HEK293 (cell line): ENCODE results near the gene SKAP1.

Experiments used
- KLF17 ChIP-seq: fragments of 450-650 bp; formaldehyde crosslinking; IDR thresholded peaks from 2 replicates; pipeline ENCODE4 v1.5.1; 2016; ENCODE audit warnings: missing biosample characterization, missing genetic modification characterization
- KLF8 ChIP-seq: fragments of 450-650 bp; formaldehyde crosslinking; IDR thresholded peaks from 2 replicates; pipeline ENCODE4 v1.5.1; 2016; ENCODE audit warnings: missing biosample characterization, missing genetic modification characterization
- KLF9 ChIP-seq: fragments of 450-650 bp; formaldehyde crosslinking; IDR thresholded peaks from 2 replicates; pipeline ENCODE4 v1.5.1; 2016; ENCODE audit warnings: missing biosample characterization, missing genetic modification characterization, low read depth
- MZF1 ChIP-seq: fragments of 450-650 bp; formaldehyde crosslinking; IDR thresholded peaks from 2 replicates; pipeline ENCODE4 v1.5.1; 2017; ENCODE audit warnings: missing biosample characterization, missing genetic modification characterization, borderline replicate concordance
- OSR2 ChIP-seq: fragments of 450-650 bp; formaldehyde crosslinking; IDR thresholded peaks from 2 replicates; pipeline ENCODE4 v1.5.1; 2016; ENCODE audit warnings: missing biosample characterization, missing genetic modification characterization
- SP3 ChIP-seq: fragments of 450-650 bp; formaldehyde crosslinking; IDR thresholded peaks from 2 replicates; pipeline ENCODE4 v1.5.1; 2016; ENCODE audit warnings: missing biosample characterization, missing genetic modification characterization
- TCF7L2 ChIP-seq: IDR thresholded peaks from 2 replicates; pipeline ENCODE4 v1.6.1; 2011; ENCODE audit warnings: low read depth, mild to moderate bottlenecking, inconsistent platforms, low read length, moderate library complexity, borderline replicate concordance
- ZBTB26 ChIP-seq: fragments of 450-650 bp; formaldehyde crosslinking; optimal IDR thresholded peaks from 2 replicates; pipeline ENCODE3; 2016; ENCODE audit warnings: missing biosample characterization, mild to moderate bottlenecking, missing genetic modification characterization
- ZBTB44 ChIP-seq: fragments of 450-650 bp; IDR thresholded peaks from 2 replicates; pipeline ENCODE4 v1.5.1; 2018; ENCODE audit warnings: missing biosample characterization, mild to moderate bottlenecking, missing genetic modification characterization
- ZEB2 ChIP-seq: fragments of 450-650 bp; formaldehyde crosslinking; IDR thresholded peaks from 2 replicates; pipeline ENCODE4 v1.5.1; 2016; ENCODE audit warnings: missing biosample characterization, missing genetic modification characterization
- ZNF138 ChIP-seq: fragments of 450-650 bp; formaldehyde crosslinking; IDR thresholded peaks from 2 replicates; pipeline ENCODE4 v1.5.1; 2016; ENCODE audit warnings: missing biosample characterization, missing genetic modification characterization, borderline replicate concordance
- ZNF184 ChIP-seq: fragments of 450-650 bp; IDR thresholded peaks from 2 replicates; pipeline ENCODE4 v1.5.1; 2018; ENCODE audit warnings: missing biosample characterization, mild to moderate bottlenecking, missing genetic modification characterization
- ZNF19 ChIP-seq: fragments of 450-650 bp; formaldehyde crosslinking; IDR thresholded peaks from 2 replicates; pipeline ENCODE4; 2016; ENCODE audit warnings: missing biosample characterization, missing genetic modification characterization, low read depth
- ZNF23 ChIP-seq: fragments of 450-650 bp; formaldehyde crosslinking; IDR thresholded peaks from 2 replicates; pipeline ENCODE4 v1.5.1; 2016; ENCODE audit warnings: missing biosample characterization, missing genetic modification characterization, borderline replicate concordance
- ZNF341 ChIP-seq: fragments of 450-650 bp; formaldehyde crosslinking; IDR thresholded peaks from 2 replicates; pipeline ENCODE4; 2016; ENCODE audit warnings: low read depth, missing biosample characterization, missing genetic modification characterization
- ZNF366 ChIP-seq: fragments of 450-650 bp; formaldehyde crosslinking; conservative IDR thresholded peaks from 2 replicates; pipeline ENCODE4 v1.5.1; 2016; ENCODE audit warnings: missing biosample characterization, missing genetic modification characterization
- ZNF580 ChIP-seq: fragments of 450-650 bp; formaldehyde crosslinking; IDR thresholded peaks from 2 replicates; pipeline ENCODE4 v1.5.1; 2016; ENCODE audit warnings: missing biosample characterization, missing genetic modification characterization
- ZNF610 ChIP-seq: fragments of 450-650 bp; formaldehyde crosslinking; IDR thresholded peaks from 2 replicates; pipeline ENCODE4 v1.5.1; 2016; ENCODE audit warnings: missing biosample characterization, missing genetic modification characterization, borderline replicate concordance
- ZNF776 ChIP-seq: fragments of 450-650 bp; formaldehyde crosslinking; IDR thresholded peaks from 2 replicates; pipeline ENCODE4 v1.5.0; 2017; ENCODE audit warnings: missing biosample characterization, missing genetic modification characterization, borderline replicate concordance
- ZNF837 ChIP-seq: fragments of 450-650 bp; formaldehyde crosslinking; IDR thresholded peaks from 2 replicates; pipeline ENCODE4 v1.5.1; 2016; ENCODE audit warnings: missing biosample characterization, missing genetic modification characterization
- TF ChIP-seq, protein P1 (sequence below): fragments of 450-650 bp; formaldehyde crosslinking; IDR thresholded peaks from 2 replicates; pipeline ENCODE4 v1.5.1; 2017; ENCODE audit warnings: missing biosample characterization, mild to moderate bottlenecking, missing genetic modification characterization, moderate library complexity
- TF ChIP-seq, protein P2 (sequence below): fragments of 450-650 bp; formaldehyde crosslinking; IDR thresholded peaks from 2 replicates; pipeline ENCODE4 v1.5.1; 2016; ENCODE audit warnings: missing biosample characterization, missing genetic modification characterization
- TF ChIP-seq, protein P3 (sequence below): fragments of 450-650 bp; formaldehyde crosslinking; conservative IDR thresholded peaks from 2 replicates; pipeline ENCODE4 v1.5.1; 2016; ENCODE audit warnings: low read depth, missing biosample characterization, missing genetic modification characterization
- TF ChIP-seq, protein P4 (sequence below): fragments of 450-650 bp; formaldehyde crosslinking; IDR thresholded peaks from 2 replicates; pipeline ENCODE4 v1.5.1; 2016; ENCODE audit warnings: missing biosample characterization, missing genetic modification characterization

Gene SKAP1

GRCh38 chr17:48148854-48149786 lies 280.9 kb downstream of the SKAP1 start (continued):
- peak; percentile 46; the same call in 1 of the 2 replicates for TF ChIP-seq ZNF366
- TF ChIP-seq ZBTB44: peak; percentile 60
- no peak for TF ChIP-seq ZBTB26 (tag by site-specific recombination)
- TF ChIP-seq KLF17: no peak
- no peak for TF ChIP-seq ZNF19 (tag by site-specific recombination)
- TF ChIP-seq, protein P1, sequence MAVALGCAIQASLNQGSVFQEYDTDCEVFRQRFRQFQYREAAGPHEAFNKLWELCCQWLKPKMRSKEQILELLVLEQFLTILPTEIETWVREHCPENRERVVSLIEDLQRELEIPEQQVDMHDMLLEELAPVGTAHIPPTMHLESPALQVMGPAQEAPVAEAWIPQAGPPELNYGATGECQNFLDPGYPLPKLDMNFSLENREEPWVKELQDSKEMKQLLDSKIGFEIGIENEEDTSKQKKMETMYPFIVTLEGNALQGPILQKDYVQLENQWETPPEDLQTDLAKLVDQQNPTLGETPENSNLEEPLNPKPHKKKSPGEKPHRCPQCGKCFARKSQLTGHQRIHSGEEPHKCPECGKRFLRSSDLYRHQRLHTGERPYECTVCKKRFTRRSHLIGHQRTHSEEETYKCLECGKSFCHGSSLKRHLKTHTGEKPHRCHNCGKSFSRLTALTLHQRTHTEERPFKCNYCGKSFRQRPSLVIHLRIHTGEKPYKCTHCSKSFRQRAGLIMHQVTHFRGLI (tag by site-specific recombination): peak; percentile 61; the same call in 1 of the 2 replicates
- no peak for TF ChIP-seq KLF8 (tag by site-specific recombination)
- TF ChIP-seq, protein P2, sequence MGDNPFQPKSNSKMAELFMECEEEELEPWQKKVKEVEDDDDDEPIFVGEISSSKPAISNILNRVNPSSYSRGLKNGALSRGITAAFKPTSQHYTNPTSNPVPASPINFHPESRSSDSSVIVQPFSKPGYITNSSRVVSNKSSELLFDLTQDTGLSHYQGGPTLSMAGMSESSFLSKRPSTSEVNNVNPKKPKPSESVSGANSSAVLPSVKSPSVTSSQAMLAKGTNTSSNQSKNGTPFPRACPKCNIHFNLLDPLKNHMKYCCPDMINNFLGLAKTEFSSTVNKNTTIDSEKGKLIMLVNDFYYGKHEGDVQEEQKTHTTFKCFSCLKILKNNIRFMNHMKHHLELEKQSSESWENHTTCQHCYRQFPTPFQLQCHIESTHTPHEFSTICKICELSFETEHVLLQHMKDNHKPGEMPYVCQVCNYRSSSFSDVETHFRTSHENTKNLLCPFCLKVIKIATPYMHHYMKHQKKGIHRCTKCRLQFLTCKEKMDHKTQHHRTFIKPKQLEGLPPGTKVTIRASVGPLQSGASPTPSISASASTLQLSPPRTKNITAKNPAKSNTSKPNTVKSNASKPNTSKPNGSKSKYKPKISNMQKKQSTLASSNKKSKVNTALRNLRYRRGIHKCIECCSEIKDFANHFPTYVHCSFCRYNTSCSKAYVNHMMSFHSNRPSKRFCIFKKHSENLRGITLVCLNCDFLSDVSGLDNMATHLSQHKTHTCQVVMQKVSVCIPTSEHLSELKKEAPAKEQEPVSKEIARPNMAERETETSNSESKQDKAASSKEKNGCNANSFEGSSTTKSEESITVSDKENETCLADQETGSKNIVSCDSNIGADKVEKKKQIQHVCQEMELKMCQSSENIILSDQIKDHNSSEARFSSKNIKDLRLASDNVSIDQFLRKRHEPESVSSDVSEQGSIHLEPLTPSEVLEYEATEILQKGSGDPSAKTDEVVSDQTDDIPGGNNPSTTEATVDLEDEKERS: no peak
- TF ChIP-seq ZNF341: no peak; the same call in 1 of the 2 replicates
- TF ChIP-seq, protein P3, sequence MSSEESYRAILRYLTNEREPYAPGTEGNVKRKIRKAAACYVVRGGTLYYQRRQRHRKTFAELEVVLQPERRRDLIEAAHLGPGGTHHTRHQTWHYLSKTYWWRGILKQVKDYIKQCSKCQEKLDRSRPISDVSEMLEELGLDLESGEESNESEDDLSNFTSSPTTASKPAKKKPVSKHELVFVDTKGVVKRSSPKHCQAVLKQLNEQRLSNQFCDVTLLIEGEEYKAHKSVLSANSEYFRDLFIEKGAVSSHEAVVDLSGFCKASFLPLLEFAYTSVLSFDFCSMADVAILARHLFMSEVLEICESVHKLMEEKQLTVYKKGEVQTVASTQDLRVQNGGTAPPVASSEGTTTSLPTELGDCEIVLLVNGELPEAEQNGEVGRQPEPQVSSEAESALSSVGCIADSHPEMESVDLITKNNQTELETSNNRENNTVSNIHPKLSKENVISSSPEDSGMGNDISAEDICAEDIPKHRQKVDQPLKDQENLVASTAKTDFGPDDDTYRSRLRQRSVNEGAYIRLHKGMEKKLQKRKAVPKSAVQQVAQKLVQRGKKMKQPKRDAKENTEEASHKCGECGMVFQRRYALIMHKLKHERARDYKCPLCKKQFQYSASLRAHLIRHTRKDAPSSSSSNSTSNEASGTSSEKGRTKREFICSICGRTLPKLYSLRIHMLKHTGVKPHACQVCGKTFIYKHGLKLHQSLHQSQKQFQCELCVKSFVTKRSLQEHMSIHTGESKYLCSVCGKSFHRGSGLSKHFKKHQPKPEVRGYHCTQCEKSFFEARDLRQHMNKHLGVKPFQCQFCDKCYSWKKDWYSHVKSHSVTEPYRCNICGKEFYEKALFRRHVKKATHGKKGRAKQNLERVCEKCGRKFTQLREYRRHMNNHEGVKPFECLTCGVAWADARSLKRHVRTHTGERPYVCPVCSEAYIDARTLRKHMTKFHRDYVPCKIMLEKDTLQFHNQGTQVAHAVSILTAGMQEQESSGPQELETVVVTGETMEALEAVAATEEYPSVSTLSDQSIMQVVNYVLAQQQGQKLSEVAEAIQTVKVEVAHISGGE (tag by site-specific recombination): 0 out of 2 replicates have a peak, but pooled peaks have one; percentile 12
- TF ChIP-seq ZNF580: 0 out of 2 replicates have a peak, but pooled peaks have one; percentile 57
- no peak for TF ChIP-seq SP3 (tag by site-specific recombination)
- TF ChIP-seq, protein P4, sequence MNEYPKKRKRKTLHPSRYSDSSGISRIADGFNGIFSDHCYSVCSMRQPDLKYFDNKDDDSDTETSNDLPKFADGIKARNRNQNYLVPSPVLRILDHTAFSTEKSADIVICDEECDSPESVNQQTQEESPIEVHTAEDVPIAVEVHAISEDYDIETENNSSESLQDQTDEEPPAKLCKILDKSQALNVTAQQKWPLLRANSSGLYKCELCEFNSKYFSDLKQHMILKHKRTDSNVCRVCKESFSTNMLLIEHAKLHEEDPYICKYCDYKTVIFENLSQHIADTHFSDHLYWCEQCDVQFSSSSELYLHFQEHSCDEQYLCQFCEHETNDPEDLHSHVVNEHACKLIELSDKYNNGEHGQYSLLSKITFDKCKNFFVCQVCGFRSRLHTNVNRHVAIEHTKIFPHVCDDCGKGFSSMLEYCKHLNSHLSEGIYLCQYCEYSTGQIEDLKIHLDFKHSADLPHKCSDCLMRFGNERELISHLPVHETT (tag by site-specific recombination): no peak
- TF ChIP-seq ZNF837 (tag by site-specific recombination): no peak
- no peak for TF ChIP-seq ZNF776
- TF ChIP-seq OSR2 (tag by site-specific recombination): peak; percentile 57; the same call in 1 of the 2 replicates
- no peak for TF ChIP-seq ZNF138 (tag by site-specific recombination)
- no peak for TF ChIP-seq ZNF184 (tag by site-specific recombination)
- peak; percentile 80 for TF ChIP-seq ZEB2
- no peak for TF ChIP-seq KLF9 (tag by site-specific recombination)
- TF ChIP-seq MZF1: no peak
- TF ChIP-seq ZNF610 (tag by site-specific recombination): peak; percentile 30; the same call in 1 of the 2 replicates
- TF ChIP-seq ZNF23: no peak
- no peak for TF ChIP-seq TCF7L2
